GM21786 (cell line): ENCODE measurements around the gene SIMC1.
"Not testable (repeated sequence)": the region's sequence is repeated elsewhere in the genome, so short reads cannot be mapped to it uniquely, and the experiment has no call there.

ENCODE experiments used
- ATAC-seq: cut with Tn5 transposase; IDR thresholded peaks from one replicate; pipeline ENCODE4 v1.9.1; 2021; ENCODE audit not compliant: unreplicated experiment

The SIMC1 gene

GRCh38 chr5:176290057-176290840, 52.0 kb downstream of the SIMC1 start:
- ATAC-seq, result not testable (repeated sequence)

- not testable (repeated sequence) for ATAC-seq
Measured at GRCh38 chr5:176305356-176305755, 67.1 kb downstream of the SIMC1 start.

GRCh38 chr5:176317534-176318374, 79.5 kb downstream of the SIMC1 start:
- no peak for ATAC-seq

GRCh38 chr5:176319827-176320554, 81.8 kb downstream of the SIMC1 start:
- ATAC-seq, result no peak

GRCh38 chr5:176320577-176320976, 82.4 kb downstream of the SIMC1 start:
- no peak for ATAC-seq

GRCh38 chr5:176334031-176334770, 96.0 kb downstream of the SIMC1 start:
- no peak for ATAC-seq

- no peak for ATAC-seq
Measured at GRCh38 chr5:176337913-176338312, 99.7 kb downstream of the SIMC1 start.

- ATAC-seq, result no peak
Measured at GRCh38 chr5:176339304-176339703, 101.1 kb downstream of the SIMC1 start.

- ATAC-seq, result no peak
Measured at GRCh38 chr5:176341325-176342157, 103.3 kb downstream of the SIMC1 start.

GRCh38 chr5:176342158-176342483, 103.9 kb downstream of the SIMC1 start:
- ATAC-seq, result no peak

GRCh38 chr5:176342766-176343458, 104.7 kb downstream of the SIMC1 start:
- ATAC-seq, result no peak

- no peak for ATAC-seq
Measured at GRCh38 chr5:176350416-176350815, 112.2 kb downstream of the SIMC1 start.

GRCh38 chr5:176352116-176352878, 114.1 kb downstream of the SIMC1 start:
- no peak for ATAC-seq

- ATAC-seq, result no peak
Measured at GRCh38 chr5:176353533-176353932, 115.3 kb downstream of the SIMC1 start.

- ATAC-seq, result no peak
Measured at GRCh38 chr5:176355400-176356178, 117.4 kb downstream of the SIMC1 start.

GRCh38 chr5:176356179-176356566, 117.9 kb downstream of the SIMC1 start:
- no peak for ATAC-seq

GRCh38 chr5:176359658-176360057, 121.4 kb downstream of the SIMC1 start:
- no peak for ATAC-seq

GRCh38 chr5:176360894-176361436, 122.7 kb downstream of the SIMC1 start:
- ATAC-seq, result no peak
